DND-41 (cell line): Measurements from ENCODE around the gene RAB11FIP5.

Source experiments
- CTCF ChIP-seq: IDR thresholded peaks from 2 replicates; pipeline ENCODE4 v1.5.1; 2012; ENCODE audit warnings: borderline replicate concordance, low read length, moderate library complexity, mild to moderate bottlenecking; ENCODE audit not compliant: poor library complexity, severe bottlenecking; ENCODE audit errors: extremely low read depth
- EZH2 ChIP-seq: IDR thresholded peaks from 3 replicates; pipeline ENCODE4 v1.6.1; 2012; ENCODE audit warnings: borderline replicate concordance, low read depth, mild to moderate bottlenecking, moderate library complexity, low read length, inconsistent platforms; ENCODE audit not compliant: severe bottlenecking

- no peak for TF ChIP-seq CTCF
- TF ChIP-seq EZH2: no peak
These were observed 11.0 kb downstream of the RAB11FIP5 start for GRCh38 chr2:73101626-73102256.
